Iris pigment epithelial cell (primary cell): ENCODE data around the gene FBLN2.

Experiments used
- DNase-seq: peaks from one replicate; pipeline ENCODE4 v3.0.0-alpha.2; 2011; ENCODE audit warnings: low read depth

Gene FBLN2

DNA sequence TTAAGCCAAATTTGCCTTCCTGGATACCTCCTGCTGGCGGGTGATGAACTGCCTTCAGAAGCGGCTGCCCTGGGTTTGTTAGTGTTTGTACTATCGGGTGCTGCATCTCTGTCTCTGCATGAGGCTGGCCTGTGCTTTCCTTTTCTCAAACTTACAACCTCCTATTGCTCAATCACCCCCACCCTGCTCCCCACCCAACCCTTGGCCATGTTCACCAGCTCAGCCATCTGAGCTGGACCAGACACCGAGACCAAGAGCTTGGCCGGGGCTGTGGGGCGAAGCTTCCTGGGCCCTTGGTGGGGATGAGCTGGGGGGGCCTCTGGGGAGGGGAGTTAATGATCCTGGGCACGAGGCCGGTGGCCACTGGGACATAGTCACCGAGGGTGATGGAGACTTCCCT, 16.8 kb upstream of the FBLN2 start:
- no peak for DNase-seq

DNA sequence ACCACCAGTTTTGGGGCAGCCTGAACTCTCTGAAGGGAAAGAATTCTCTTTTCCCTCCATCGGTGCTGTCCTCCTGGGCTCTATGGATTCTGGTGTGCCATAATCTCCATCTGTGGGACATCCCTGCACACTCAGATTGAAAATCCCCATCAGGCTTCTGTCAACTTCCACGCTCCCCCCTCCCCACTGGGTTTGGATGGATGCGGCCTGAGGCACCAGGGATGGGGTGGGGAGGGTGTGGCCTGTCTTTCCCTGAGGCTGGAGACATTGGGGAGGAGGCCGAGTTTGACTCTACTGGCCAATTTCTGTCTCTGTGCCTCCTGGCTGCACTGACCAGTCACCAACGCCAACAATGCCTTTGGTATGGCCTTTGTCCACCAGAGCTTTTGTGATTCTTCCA, 16.3 kb upstream of the FBLN2 start:
- no peak for DNase-seq

DNA sequence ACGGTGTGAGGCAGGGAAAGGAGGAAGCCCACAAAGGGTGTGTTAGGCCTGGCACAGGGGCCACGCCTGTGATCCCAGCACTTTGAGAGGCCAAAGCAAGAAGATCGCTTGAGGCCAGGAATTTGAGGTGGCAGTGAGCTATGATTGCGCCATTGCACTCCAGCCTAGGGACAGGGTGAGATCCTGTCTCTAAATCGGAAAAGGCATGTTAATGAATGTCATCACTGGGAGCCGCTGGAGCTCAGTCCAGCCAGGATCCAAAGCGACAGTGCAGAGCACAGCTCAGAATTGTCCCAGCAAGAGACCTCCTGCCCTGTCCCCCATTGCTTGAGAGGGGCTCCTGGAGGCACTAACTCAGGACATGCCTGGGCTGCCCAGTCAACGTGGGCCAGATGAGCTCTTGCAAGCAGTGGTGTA, 15.0 kb upstream of the FBLN2 start:
- DNase-seq, result no peak

DNA sequence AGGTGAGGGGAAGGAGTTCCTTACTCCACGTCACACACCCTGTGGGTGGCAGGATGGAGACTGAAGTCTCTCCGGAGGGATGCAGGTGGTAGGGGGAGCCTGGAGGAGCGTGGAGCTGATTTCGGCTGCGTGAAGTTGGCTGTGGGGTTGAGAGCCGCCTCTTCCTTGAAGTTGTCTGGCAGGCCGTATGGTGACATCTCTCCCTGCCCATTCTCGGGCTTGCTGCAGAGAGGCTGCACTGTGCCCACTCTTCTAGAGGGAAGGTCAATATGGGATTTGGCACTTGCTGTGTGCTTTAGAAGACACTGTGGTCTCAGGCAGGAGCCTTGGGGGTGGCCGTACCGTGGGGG, 13.4 kb upstream of the FBLN2 start:
- no peak for DNase-seq

DNA sequence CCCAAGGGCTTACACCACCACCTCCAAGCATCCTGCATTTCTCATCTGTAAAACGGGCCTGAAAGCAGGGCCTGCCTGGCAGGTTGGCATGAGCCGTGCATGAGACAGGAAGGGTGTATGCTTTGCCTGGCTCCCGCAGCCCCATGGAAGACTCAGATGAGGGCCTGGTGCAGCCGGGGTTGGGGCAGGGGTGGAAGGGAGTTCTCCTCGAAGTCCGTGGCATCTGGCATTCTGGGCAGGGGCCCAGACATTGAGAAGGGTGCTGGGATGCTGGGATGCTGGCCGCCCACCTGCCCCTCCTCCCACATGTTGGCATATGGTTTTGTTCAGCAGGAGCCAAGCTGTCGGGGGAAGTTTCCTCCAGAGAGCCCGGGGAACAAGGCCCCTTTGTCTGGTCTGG, 13.0 kb upstream of the FBLN2 start:
- no peak for DNase-seq

DNA sequence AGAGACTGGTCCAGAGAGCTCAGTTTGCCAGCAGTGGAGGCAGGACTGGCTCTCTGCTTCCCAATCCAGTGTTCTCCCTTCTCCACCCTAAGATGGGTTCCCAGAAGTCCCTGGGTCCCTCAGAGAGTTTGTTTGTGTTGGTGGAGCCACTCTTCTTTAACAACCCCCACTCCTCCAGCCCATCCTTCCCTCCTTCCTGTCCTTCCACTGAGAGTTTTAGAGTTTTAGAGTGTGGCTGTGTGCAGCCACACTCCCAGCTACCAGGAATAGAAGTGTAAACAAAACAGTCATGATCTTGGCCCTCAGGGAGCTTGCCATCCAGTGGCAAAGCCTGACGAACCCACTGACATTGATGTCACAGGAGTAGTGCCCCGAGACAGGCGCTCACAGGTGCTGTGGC, 12.5 kb upstream of the FBLN2 start:
- DNase-seq, result no peak

DNA sequence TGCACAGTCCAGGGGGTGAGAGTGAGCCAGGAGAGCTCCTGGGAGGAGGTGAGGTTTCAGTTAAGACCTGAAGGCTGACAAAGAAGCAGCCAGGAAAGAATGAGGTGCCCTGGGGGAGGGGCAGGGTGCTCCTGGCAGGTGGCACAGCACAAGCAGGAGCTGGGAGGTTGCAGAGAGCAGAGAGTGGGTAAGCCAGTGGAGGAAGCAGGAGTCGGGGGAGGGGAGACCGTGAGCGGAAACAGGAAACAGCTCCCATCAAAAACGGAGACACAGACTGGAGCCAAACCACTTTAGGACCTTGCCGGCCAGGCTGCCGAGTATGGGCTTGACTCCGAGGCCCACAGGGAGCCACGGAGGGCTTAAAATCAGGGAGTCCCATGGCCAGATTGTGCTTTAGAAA, 12.1 kb upstream of the FBLN2 start:
- DNase-seq, result no peak

DNA sequence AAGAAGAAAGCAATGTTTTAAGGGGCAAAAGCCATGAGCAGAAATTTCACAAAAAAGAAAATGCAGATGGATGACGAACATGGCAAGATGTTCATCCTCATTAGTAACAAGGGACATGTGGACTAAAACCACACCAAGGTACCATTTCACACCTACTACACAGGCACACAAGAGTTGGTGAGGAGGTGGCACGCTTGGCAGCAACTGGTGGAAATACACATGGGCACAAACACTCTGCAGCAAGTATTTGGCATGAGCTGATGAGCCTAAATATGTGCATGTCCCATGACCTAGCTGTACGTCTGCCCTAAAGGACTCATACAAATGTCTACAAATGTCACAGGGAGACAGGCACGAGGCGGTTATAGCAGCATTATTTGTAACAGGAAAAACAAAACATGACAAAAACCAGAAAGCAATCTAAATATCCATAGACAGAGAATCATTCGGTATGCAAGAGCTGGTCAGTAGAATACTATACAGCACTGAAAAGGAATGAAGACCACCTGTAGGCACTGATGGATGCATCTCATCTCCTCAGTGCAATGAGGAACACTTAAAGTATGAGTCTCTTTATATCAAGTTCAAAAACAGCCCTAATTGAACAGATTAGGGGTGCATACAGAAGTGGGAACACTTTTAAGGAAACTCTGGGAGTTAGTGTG, 11.5 kb upstream of the FBLN2 start:
- no peak for DNase-seq

DNA sequence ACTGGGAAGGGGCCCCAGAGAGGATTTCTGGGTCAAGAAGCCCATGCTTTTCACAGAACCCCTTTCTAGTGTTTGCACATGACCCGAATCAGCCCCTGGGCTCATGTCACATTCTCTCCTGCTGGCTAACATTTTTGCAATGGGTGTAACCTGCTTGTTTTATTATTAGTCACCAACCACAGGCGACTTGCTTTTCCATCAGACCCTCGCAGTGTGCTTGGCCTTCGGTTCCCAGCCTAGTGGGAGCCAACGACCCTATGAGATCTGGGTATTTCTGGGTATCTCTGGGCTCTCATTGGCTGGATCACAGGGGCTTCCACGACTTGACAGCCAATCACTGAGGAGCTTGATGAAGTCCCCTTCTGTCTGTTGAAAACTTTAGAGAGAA, 11.0 kb upstream of the FBLN2 start:
- peak; percentile 89 for DNase-seq

DNA sequence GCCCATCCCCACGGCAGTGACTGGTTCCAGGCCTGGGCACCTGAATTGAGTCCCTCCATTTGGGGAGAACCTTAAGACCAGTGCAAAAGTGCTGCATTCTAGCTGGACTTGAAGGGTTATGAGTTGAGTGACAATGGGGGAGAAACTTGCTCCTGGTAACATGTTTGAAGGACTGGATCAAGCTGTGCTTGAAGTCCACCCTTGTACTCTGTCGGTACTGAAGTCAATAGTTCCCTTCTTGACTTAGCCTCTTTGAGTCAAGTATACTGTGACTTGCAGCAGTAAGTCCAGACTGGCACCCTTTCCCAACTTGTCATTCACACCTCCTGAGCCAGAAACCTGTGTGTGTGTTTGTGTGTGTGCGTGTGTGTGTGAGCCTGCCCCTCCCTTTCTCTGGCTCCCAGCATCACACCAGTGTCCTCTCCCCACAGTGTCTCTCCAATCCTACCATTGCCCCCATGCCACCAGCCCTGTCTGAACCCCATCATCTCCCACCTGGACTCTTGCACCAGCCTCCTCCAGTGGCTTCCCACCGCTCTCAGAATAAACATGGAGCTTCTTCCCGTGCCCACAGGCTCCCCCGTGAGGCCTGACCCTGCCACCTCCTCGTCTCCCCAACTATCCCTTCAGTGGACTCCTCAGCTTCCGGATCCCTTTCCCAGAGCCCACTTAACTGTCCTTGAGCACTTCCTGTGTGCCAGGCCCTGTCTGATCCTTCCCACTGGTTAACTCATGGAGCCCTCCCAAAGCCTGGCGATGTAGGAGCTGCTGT, 10.2 kb upstream of the FBLN2 start:
- no peak for DNase-seq

DNA sequence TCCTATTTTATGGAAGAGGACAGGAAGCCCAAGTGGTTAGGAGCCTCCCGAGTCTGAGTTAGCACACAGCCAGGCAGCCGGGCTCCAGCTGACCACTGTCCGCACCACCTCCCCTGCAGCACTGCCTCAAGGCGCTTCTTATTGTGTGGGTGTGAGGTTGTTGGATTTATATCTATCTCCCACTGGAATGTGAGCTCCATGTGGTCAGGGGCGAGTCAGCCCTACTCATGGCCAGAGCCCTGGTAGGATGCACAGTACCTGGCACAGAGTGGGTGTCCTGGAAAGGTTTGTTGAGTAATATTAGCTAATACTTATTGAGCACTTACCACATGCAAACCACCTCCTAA, 9.7 kb upstream of the FBLN2 start:
- peak; percentile 73 for DNase-seq

DNA sequence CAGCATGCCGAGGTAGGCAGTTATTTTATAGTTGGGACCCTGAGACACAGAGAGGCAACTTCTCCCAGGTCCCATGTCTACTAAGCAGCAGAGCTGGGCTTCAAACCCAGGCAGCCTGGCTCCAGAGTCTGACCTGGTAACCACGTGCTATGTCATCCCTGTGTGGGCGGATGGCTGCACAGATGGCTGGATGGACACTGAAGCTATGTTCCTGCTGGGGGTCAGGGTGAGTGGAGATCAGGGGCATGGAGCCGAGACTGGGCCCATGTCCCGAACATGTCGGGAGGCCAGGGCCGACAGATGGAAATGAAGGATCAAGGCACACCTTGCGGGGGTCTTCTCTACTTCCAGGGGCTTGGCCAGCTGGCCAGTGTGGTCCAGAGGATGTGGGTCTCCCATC, 9.3 kb upstream of the FBLN2 start:
- no peak for DNase-seq

DNA sequence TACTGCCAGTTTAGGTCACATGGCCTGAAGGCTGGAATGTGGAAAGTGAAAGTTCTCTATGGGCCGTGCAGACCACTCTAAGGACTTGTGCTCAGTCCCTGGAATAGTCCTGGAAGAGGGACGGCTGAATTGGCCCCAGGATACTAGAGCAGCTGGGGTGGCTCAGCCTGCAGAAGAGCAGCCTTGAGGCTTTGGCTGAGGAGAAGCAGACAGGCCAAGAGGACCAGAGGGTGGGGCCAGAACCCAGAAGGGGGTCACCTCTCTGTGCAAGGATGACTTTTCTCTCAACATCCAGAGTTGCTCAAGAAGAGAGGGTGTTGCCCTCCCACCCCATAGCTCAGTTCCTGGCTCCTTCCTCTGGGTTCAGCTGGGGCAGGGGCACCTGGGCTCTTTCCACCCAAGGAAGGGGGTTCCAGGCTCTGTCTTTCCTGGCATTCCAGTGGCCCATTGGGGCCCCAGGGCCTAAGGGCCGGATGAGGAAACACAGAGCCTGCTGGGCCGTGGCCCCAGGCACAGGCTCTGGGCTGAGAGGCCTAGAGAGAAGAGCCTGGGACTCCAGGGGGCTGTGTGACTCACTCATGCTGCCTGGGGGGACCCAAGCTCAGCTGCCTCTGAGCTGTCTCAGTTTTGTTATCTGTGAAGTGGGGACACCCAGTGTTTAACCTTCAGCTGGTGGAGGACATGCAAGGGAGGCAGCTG, 8.5 kb upstream of the FBLN2 start:
- no peak for DNase-seq

DNA sequence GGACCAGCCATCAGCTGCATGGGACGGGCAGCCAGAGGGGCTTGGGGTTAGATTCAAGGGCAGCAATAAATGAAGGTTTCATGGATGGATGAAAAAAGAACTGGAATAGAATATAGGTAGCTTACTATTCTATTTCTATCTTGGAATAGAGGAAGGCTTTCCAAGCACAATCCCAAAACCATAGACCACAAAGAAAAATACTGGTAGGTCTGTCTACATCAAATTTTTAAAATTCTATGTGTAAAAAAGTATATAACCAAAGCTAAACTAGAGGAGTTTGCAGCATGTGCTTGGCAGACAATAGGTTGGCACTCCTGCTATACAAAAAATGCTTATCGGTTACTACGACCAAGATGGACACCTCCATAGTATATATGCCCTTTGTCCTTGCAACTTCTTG, 7.2 kb upstream of the FBLN2 start:
- DNase-seq, result no peak

DNA sequence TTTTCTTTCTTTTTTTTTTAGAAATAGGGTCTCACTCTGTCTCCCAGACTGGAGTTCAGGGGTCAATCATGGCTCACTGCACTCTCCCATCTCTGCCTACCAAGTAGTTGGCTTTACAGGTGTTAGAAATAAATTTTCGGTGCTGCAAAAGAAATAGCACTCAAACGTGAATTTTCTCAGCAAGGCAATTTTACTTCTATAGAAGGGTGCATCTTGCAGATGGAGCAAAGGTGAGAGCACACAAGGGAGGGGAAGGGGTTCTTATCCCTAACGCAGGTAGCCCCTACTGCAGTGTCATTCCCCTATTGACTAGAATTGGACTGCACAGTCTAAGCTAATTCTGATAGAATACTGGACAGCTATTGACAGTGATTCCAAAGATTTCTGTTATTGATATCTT, 6.8 kb upstream of the FBLN2 start:
- no peak for DNase-seq

DNA sequence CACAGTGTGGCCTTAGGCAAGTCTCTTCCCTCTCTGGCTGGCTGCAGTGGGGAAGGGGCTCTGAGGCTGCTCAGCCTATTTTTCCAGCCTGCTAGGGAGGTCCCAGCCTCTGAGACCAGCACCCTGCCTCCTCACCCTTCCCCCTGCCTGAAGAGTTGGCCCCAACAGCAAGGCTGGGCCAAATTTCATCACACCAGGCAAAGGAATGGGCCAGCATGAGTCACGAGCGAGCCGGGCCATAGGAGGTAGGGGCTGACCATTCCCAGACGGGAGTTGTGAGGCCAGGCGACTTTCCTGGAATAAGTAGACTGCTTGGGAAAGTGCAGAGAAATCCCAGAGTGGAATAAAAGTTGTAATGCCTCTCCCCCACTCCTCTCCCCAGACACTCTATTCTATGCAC, 5.7 kb upstream of the FBLN2 start:
- peak; percentile 86 for DNase-seq

DNA sequence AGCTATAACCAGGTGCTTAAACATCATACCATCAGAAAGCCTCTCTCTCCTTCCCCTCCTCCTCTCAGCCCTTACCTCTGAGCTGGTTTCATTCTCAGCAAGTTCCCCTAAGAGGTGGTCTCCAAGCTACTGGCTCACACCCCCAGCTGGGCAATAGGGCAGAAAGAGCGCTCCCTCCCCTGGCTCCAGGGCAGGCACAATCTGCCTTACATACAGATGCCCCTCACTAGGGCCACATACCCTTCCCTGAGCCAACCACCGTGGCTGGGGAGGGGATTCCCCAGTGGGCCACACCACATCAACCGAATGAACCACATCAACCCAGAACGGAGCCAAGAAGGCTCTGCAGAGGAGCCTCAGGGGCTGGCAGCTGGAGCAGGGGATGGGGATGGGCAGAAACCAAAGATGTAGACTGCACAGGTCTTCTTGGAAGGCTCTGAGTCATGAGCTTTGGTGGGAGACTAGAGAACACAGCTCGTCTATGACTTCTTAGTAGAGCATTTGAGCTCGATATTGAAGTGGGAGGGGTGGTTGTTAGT, 4.6 kb upstream of the FBLN2 start:
- peak; percentile 89 for DNase-seq

DNA sequence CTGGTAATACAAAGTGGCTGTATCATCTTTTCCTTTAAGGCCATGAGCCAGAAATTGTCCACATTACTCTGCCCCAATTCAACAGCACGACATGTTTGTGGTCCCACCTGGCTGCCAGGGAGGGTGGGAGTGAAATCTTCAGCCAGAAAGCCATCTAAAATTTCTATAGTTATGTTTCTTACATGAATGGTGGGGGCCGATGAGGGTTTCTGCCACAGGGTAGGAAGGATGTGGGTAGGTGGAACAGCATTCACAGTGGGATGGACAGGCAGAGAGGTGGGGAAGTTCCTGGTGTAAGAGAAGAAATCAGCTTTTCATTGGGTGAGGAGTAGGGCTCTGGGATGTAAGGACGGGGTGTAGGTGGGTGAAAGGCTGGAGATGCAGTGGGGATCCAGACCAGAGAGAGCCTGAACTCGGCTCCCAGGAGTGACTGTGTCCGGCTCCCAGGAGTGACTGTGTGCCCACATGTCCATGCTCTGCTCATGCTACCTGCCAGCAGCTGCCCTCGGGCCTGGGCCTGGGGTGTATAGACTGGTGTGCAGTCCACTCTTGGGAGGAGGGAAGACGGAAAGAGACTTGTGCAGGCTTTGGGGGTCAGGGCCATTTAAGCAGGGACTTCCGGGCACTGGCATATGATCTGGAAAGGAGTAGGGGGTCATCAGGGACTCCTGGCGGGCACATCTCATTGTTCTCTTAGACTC, 3.8 kb upstream of the FBLN2 start:
- no peak for DNase-seq

DNA sequence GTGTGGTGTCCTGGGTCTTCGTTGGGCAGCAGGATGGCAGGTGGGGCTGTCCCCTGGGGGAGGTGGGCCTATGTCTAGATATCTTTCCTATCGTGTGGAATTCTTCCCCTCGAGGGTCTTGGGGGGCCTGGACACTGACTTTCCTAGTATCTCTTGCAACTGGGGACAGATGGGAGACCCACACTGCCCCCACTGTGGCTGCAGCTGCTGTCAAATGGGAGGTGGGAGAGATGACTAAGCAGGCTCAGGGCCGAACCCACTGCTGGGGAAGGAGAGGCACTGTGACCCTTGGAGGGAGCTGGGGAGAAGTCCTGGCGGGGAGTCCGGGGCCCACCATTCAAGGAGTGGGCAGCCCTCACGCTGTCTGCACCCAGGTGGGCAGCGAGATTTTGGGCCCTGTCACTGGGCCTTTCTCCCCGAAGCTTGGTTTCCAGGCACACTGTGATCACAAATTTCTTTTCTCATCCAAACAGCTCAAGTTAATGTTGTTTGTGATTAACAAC, 2.9 kb upstream of the FBLN2 start:
- DNase-seq, result no peak

DNA sequence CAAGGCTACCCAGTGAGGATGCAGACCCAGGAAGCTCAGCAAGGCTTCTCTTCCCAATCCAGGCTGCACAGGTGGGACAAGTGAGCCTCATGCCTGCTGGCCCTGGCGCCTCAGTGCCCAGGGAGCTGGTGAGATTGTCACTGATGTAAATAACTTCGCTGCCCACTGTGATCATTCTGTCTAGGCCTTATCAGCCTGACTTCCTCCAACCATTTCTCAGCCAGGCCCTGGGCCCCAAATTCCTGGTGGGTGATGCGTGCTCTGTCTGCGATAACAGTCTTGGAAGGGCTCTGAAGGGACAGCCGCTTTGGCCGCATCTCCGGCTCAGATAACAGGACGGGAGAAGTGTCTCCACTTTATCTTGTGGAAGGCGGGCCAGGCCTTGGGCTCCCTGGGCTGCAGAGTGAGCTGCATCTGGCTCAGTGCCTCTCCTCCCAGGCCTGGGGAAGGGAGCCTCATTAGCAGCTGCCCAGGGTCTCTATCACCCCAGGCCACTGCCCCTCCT, 2.2 kb upstream of the FBLN2 start:
- DNase-seq, result peak; percentile 61

DNA sequence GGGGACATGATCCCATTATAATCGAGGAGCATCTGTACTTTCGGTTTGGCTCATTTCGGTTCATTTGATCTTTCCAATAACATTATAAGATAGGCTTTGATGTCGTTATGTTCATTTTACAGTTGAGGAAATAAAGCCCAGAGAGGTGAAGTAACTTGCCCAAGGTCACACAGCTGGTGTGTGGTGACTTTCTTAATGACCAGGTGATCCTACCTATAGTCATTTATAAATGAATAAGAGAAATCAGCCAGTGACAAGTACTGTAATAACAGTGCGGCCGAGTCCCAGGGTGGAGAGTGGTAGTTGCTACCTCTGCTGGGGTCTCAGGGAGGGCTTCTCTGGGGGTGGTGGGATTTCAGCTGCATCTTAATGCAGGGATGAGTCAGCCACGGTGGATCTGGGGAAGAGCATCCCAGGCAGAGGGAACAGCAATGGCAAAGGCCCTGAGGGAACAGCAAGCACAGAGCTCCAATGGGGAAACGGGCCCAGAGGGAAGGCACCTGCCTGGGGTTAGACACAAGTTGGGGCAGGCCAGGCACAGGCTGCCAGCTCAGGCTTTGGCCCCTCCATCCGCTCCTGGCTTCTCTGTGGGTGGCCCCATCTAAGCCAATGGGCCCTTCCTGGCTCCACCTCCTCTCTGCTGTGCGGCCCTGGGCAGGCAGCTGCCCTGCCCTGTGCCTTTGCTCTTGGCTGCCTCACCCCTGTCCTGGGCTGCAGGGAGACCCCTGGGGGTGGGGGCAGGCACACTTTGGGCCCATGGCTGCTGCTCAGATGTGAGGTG, 1.1 kb upstream of the FBLN2 start:
- DNase-seq, result no peak
